ENCODE measurements around the gene OR13A1.
"Not testable (repeated sequence)": the region's sequence is repeated elsewhere in the genome, so short reads cannot be mapped to it uniquely, and the experiment has no call there.

OR13A1 gene

DNA sequence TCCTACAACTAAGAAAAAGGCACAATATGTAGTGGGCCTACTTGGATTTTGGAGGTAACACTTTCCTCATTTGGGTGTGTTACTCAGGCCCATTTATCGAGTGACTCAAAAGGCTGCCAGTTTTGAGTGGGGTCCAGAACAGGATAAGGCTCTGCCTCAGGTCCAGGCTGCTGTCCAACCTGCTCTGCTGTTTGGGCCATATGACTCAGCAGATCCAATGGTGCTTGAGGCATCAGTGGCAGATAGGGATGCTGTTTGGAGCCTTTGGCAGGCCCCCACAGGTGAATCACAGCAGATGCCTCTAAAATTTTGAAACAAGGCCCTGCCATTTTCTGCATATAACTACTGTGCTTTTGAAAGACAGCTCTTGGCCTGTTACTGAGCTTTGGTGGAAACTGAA lies 24.5 kb upstream of the OR13A1 start:
- no peaks in the 10 kb centered on the region for H3K4me1 ChIP-seq
- H3K4me3 ChIP-seq (ENCODE audit: low read depth, low read length): no peak overlapping the region
- DNase-seq: no peak
- no peaks in the 10 kb centered on the region for H3K36me3 ChIP-seq
- TF ChIP-seq, protein P1, sequence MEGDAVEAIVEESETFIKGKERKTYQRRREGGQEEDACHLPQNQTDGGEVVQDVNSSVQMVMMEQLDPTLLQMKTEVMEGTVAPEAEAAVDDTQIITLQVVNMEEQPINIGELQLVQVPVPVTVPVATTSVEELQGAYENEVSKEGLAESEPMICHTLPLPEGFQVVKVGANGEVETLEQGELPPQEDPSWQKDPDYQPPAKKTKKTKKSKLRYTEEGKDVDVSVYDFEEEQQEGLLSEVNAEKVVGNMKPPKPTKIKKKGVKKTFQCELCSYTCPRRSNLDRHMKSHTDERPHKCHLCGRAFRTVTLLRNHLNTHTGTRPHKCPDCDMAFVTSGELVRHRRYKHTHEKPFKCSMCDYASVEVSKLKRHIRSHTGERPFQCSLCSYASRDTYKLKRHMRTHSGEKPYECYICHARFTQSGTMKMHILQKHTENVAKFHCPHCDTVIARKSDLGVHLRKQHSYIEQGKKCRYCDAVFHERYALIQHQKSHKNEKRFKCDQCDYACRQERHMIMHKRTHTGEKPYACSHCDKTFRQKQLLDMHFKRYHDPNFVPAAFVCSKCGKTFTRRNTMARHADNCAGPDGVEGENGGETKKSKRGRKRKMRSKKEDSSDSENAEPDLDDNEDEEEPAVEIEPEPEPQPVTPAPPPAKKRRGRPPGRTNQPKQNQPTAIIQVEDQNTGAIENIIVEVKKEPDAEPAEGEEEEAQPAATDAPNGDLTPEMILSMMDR (IDR thresholded peaks at IDR 0.05; ENCODE audit: low read depth, low read length): no peak
- no peaks in the 10 kb centered on the region for H3K9me3 ChIP-seq
- no peaks in the 10 kb centered on the region for H3K27me3 ChIP-seq

DNA sequence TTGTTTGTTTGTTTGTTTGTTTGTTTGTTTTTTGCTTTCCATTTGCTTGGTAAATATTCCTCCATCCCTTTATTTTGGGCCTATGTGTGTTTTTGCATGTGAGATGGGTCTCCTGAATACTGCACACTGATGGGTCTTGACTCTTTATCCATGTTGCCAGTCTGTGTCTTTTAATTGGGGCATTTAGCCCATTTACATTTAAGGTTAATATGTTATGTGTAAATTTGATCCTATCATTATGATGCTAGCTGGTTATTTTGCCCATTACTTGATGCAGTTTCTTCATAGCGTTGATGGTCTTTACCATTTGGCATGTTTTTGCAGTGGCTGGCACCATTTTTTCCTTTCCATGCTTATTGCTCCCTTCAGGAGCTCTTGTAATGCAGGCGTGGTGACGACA lies 16.4 kb upstream of the OR13A1 start:
- not testable (repeated sequence) for H3K36me3 ChIP-seq; H3K4me1 ChIP-seq; H3K27me3 ChIP-seq; DNase-seq; H3K9me3 ChIP-seq; H3K4me3 ChIP-seq (ENCODE audit: low read depth, low read length)

DNA sequence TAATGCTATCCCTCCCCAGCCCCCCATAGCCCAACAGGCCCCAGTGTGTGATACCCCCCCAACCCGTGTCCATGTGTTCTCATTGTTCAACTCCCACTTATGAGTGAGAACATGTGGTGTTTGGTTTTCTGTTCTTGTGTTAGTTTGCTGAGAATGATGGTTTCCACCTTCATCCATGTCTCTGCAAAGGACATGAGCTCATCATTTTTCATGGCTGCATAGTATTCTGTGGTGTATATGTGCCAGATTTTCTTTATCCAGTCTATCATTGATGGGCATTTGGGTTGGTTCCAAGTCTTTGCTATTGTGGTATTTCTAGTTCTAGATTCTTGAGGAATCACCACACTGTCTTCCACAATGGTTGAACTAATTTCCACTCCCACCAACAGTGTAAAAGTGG lies 11.5 kb upstream of the OR13A1 start:
- H3K9me3 ChIP-seq; H3K4me1 ChIP-seq; H3K36me3 ChIP-seq; DNase-seq; H3K4me3 ChIP-seq (ENCODE audit: low read depth, low read length); H3K27me3 ChIP-seq: not testable (repeated sequence)

DNA sequence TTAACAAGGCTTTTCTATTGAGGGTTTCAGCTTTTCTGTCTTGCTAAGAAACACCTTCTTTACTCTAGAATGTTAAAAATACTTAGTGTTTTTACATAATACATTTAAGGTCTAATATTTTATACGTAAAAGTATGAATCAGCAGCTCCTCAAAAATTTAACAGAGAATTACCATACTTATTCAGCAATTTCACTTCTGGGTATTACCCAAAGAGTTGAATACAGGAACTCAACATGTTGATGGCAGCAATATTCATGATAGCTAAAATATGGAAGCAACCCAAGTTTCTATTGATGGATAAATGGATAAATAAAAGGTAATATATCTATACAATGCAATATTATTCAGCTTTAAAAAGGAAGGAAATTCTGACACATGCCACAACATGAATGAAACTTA lies 9.7 kb upstream of the OR13A1 start:
- Histone ChIP-seq H3K36me3 (no peaks in the 10 kb centered on the region), H3K9me3 (no peaks in the 10 kb centered on the region), H3K27me3 (no peaks in the 10 kb centered on the region), H3K4me1 (no peaks in the 10 kb centered on the region), H3K4me3 (ENCODE audit: low read depth, low read length) (no peak overlapping the region)
- DNase-seq: no peak
- TF ChIP-seq, protein P1 (IDR thresholded peaks at IDR 0.05; ENCODE audit: low read depth, low read length): no peak

DNA sequence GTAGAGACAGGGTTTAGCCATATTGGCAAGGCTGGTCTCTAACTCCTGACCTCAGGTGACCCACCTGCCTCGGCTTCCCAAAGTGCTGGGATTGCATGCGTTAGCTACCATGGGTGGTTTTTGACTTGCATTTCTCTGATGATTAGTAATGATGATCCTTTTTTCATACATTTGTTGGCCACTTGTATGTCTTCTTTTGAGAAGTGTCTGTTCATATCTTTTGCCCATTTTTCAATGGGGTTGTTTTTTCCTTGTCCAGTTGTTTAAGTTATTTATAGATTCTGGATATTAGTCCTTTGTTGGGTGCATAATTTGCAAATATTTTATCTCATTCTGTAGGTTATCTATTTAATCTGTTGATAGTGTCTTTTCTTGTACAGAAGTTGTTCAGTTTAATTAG lies 4.3 kb upstream of the OR13A1 start:
- no peaks in the 10 kb centered on the region for H3K4me1 ChIP-seq
- no peaks in the 10 kb centered on the region for H3K27me3 ChIP-seq
- H3K4me3 ChIP-seq (ENCODE audit: low read depth, low read length): no peak overlapping the region
- TF ChIP-seq, protein P1 (IDR thresholded peaks at IDR 0.05; ENCODE audit: low read depth, low read length): no peak
- H3K36me3 ChIP-seq: no peaks in the 10 kb centered on the region
- DNase-seq: no peak
- no peaks in the 10 kb centered on the region for H3K9me3 ChIP-seq

DNA sequence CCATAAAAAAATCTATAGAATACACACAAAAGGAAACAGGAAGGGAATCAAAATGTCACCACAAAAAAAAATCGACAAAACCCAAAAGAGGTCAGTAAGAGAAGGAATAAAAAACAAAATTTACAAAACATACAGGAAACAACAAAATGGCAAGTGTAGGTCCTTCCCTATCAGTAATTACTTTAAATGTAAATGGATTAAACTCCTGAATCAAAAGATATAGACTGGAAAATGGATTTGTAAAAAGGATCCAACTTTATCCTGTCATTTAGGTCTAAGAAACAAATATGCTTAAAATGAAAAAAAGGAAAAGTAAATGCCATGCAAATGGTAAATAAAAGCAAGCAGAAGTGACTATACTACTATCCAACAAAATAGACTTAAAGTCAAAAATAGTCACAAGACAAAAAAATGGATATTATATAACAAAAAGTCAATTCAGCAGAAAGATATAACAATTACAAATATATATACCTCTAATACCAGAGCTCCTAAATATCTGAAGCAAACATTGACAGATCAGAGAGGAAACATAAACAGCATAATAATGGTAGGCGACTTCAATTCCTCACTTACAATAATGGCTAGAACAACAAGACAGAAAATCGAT lies 2.0 kb downstream of the OR13A1 start:
- Histone ChIP-seq H3K4me1 (no peaks in the 10 kb centered on the region), H3K9me3 (no peaks in the 10 kb centered on the region), H3K36me3 (no peaks in the 10 kb centered on the region), H3K27me3 (no peaks in the 10 kb centered on the region), H3K4me3 (ENCODE audit: low read depth, low read length) (no peak overlapping the region)
- no peak for DNase-seq
- TF ChIP-seq, protein P1 (IDR thresholded peaks at IDR 0.05; ENCODE audit: low read depth, low read length): no peak

DNA sequence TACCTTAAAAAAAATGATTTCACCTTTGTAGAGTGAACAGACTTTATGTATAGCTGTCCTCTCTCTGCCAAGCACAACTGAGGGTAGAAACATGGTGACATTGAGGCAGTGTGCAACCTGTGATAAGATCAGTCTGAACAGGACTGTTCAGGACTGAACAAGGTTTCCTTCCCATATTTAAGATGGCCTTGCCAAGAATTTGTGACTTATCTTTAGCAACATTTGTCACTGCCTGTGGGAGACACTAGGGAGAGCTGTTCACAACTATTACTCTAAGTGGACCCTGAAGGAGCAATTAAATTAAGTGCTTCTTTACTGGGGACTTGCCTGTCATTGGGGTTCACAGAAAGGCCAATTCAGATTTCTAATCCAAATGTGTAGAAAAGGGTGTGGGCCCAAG lies 6.7 kb downstream of the OR13A1 start:
- no peak for DNase-seq
- Histone ChIP-seq H3K4me3 (ENCODE audit: low read depth, low read length) (no peak overlapping the region), H3K4me1 (no peaks in the 10 kb centered on the region), H3K9me3 (no peaks in the 10 kb centered on the region), H3K27me3 (no peaks in the 10 kb centered on the region), H3K36me3 (no peaks in the 10 kb centered on the region)
- TF ChIP-seq, protein P1 (IDR thresholded peaks at IDR 0.05; ENCODE audit: low read depth, low read length): no peak

Measured in BE2C (cell line).